DMS114 treated with DMSO at 0.1 percent for 48 hours (cell line): ENCODE results near the gene SLC22A8.
"Not testable (repeated sequence)": the region's sequence is repeated elsewhere in the genome, so short reads cannot be mapped to it uniquely, and the experiment has no call there.

Experiments
- DNase-seq: peaks from one replicate; lab custom pipeline; 2025; ENCODE audit not compliant: unreplicated experiment; lab: John Stamatoyannopoulos, UW

SLC22A8 gene

GRCh38 chr11:62988276-62988675, 27.4 kb downstream of the SLC22A8 start:
- no peak for DNase-seq

- no peak for DNase-seq
Measured at GRCh38 chr11:62985041-62985750, 30.4 kb downstream of the SLC22A8 start.

- no peak for DNase-seq
Measured at GRCh38 chr11:62984451-62984991, 31.1 kb downstream of the SLC22A8 start, which contains the start of gene SLC22A6. TSS of gene SLC22A6 (minus strand) at chr11:62984967. CDS start at chr11:62984690, 277 bp downstream.

GRCh38 chr11:62983536-62984199, 32.0 kb downstream of the SLC22A8 start:
- DNase-seq, result no peak

- no peak for DNase-seq
Measured at GRCh38 chr11:62981743-62982142, 33.9 kb downstream of the SLC22A8 start.

GRCh38 chr11:62980133-62980760, 35.4 kb downstream of the SLC22A8 start:
- DNase-seq, result no peak

- DNase-seq, result no peak
Measured at GRCh38 chr11:62976109-62976508, 39.5 kb downstream of the SLC22A8 start.

- no peak for DNase-seq
Measured at GRCh38 chr11:62974848-62975522, 40.7 kb downstream of the SLC22A8 start.

- DNase-seq, result no peak
Measured at GRCh38 chr11:62965574-62965973, 50.1 kb downstream of the SLC22A8 start.

GRCh38 chr11:62962391-62962790, 53.2 kb downstream of the SLC22A8 start:
- DNase-seq, result no peak

GRCh38 chr11:62961017-62961570, 54.5 kb downstream of the SLC22A8 start:
- no peak for DNase-seq

GRCh38 chr11:62959422-62959980, 56.1 kb downstream of the SLC22A8 start:
- no peak for DNase-seq

- no peak for DNase-seq
Measured at GRCh38 chr11:62958547-62959421, 56.9 kb downstream of the SLC22A8 start.

GRCh38 chr11:62957147-62957546, 58.5 kb downstream of the SLC22A8 start:
- DNase-seq, result no peak

GRCh38 chr11:62954478-62954877, 61.2 kb downstream of the SLC22A8 start:
- no peak for DNase-seq

GRCh38 chr11:62953811-62954210, 61.8 kb downstream of the SLC22A8 start:
- no peak for DNase-seq

- DNase-seq, result no peak
Measured at GRCh38 chr11:62948765-62949320, 66.8 kb downstream of the SLC22A8 start.

- not testable (repeated sequence) for DNase-seq
Measured at GRCh38 chr11:62945538-62945937, 70.1 kb downstream of the SLC22A8 start.
